Mesothelial cell of epicardium (in vitro differentiated cells): ENCODE measurements around the gene MYH11. TPM values are rescaled to one million over a fixed set of nuclear protein-coding genes. Genes with fewer than 3 reads are reported as not detected.
A peak's percentile ranks its signal among the peaks of the same experiment; 100 is the strongest.

Experiments used
- DNase-seq, 2 experiments: peaks; one replicate each; pipeline ENCODE4 v3.0.0; 2021; ENCODE audit warnings: low spot score in 2 of 2; ENCODE audit not compliant: unreplicated experiment in 2 of 2
- H3K27ac Mint-ChIP-seq: 2 replicates; pipeline ENCODE4 v1.8.0; 2021; ENCODE audit warnings: mixed read lengths
- H3K27me3 Mint-ChIP-seq: 2 replicates; pipeline ENCODE4 v1.8.0; 2021; ENCODE audit warnings: low read depth, mixed read lengths
- H3K36me3 Mint-ChIP-seq: 2 replicates; pipeline ENCODE4 v1.8.0; 2021; ENCODE audit warnings: mixed read lengths
- H3K4me1 Mint-ChIP-seq: 2 replicates; pipeline ENCODE4 v1.8.0; 2021; ENCODE audit warnings: mixed read lengths
- H3K4me3 Mint-ChIP-seq: 2 replicates; pipeline ENCODE4 v1.8.0; 2021; ENCODE audit warnings: mild to moderate bottlenecking, moderate library complexity, mixed read lengths
- H3K9me3 Mint-ChIP-seq: 2 replicates; pipeline ENCODE4 v1.8.0; 2021; ENCODE audit warnings: mixed read lengths
- CTCF ChIP-seq: fragments of 200-600 bp; sonication (generic); IDR thresholded peaks from one replicate; pipeline ENCODE4 v1.5.0; 2021; ENCODE audit warnings: antibody characterized with exemption; ENCODE audit not compliant: unreplicated experiment
- total RNA-seq: library from RNA; stranded (reverse); gene quantifications from 3 replicates; pipeline ENCODE4 v1.2.1, GENCODE V29; 2021

MYH11 gene
- total RNA-seq, 1 donor from 2014 or later, result 0.58 TPM

- H3K4me3 Mint-ChIP-seq, result no peak overlapping the region
- H3K27ac Mint-ChIP-seq, result no peak overlapping the region
- H3K36me3 Mint-ChIP-seq, result peaks cover 22% of the 10 kb centered on the region
- H3K9me3 Mint-ChIP-seq, result no peaks in the 10 kb centered on the region
- TF ChIP-seq CTCF, result peak; percentile 37
- no peak for DNase-seq
- no peaks in the 10 kb centered on the region for H3K4me1 Mint-ChIP-seq
- H3K27me3 Mint-ChIP-seq, result no peaks in the 10 kb centered on the region
These were observed 18.0 kb upstream of the MYH11 start for GRCh38 chr16:15874745-15875314.

GRCh38 chr16:15873737-15874136, 16.9 kb upstream of the MYH11 start:
- Mint-ChIP-seq H3K27ac (no peak overlapping the region), H3K9me3 (no peaks in the 10 kb centered on the region), H3K27me3 (no peaks in the 10 kb centered on the region), H3K4me3 (no peak overlapping the region), H3K4me1 (no peaks in the 10 kb centered on the region), H3K36me3 (peaks cover 20% of the 10 kb centered on the region)
- DNase-seq, result no peak
- TF ChIP-seq CTCF, result no peak

DNA sequence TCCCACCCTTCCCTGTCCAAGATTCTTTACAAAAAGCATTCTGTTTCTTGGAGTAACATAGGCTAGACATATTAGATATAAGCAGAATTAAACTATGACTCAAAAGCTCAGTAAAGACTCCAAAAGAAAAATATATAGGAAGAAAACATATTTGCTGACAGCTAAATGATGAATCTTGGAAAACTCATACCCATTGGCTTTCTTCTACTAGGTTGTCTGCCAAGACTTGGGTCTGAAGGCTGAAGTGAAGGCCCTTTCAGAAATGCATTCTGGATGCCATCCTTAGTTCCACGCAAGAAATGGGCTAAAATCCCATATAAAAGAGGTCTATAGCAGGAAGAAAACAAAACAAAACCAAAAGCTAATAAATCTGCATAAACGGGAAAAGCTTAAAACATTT, 16.5 kb upstream of the MYH11 start:
- no peak overlapping the region for H3K4me3 Mint-ChIP-seq

GRCh38 chr16:15870011-15870410, 13.2 kb upstream of the MYH11 start:
- H3K9me3 Mint-ChIP-seq, result no peaks in the 10 kb centered on the region
- H3K4me1 Mint-ChIP-seq, result no peaks in the 10 kb centered on the region
- no peaks in the 10 kb centered on the region for H3K27me3 Mint-ChIP-seq
- peaks cover 20% of the 10 kb centered on the region for H3K36me3 Mint-ChIP-seq
- no peak for DNase-seq
- no peak overlapping the region for H3K27ac Mint-ChIP-seq
- no peak for TF ChIP-seq CTCF
- H3K4me3 Mint-ChIP-seq, result no peak overlapping the region

More for the DNA sequence above, 16.5 kb upstream of the MYH11 start:
- Mint-ChIP-seq H3K9me3 (no peaks in the 10 kb centered on the region), H3K36me3 (peaks cover 22% of the 10 kb centered on the region), H3K4me1 (no peaks in the 10 kb centered on the region), H3K27me3 (no peaks in the 10 kb centered on the region), H3K27ac (no peak overlapping the region)
- TF ChIP-seq CTCF, result no peak
- no peak for DNase-seq

DNA sequence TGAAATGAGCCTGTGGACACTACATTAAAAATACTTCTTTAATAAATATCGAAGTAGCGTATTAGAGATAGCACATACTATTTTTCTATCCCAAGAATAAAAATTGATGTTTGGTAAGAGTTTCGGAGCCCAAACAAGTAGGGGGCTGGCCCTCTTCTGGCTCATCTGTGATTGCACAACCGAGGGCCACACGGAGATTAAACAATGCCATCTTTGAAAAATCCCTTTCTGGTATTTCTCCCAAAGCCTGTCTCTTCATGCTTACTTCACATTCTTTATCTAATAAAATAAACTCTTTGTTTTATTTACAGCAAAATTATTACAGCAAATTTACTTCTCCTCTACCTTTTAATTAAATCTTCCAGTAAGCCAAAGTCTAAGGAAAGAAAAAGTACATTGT, 9.6 kb upstream of the MYH11 start:
- peaks cover 20% of the 10 kb centered on the region for H3K36me3 Mint-ChIP-seq
- H3K27me3 Mint-ChIP-seq, result peaks cover 6% of the 10 kb centered on the region
- H3K9me3 Mint-ChIP-seq, result no peaks in the 10 kb centered on the region
- no peak overlapping the region for H3K4me3 Mint-ChIP-seq
- no peaks in the 10 kb centered on the region for H3K4me1 Mint-ChIP-seq
- H3K27ac Mint-ChIP-seq, result no peak overlapping the region
- DNase-seq, result no peak
- TF ChIP-seq CTCF, result no peak

GRCh38 chr16:15865742-15866141, 8.9 kb upstream of the MYH11 start:
- Mint-ChIP-seq H3K27ac (no peak overlapping the region), H3K4me3 (no peak overlapping the region), H3K9me3 (no peaks in the 10 kb centered on the region), H3K36me3 (peaks cover 20% of the 10 kb centered on the region), H3K27me3 (peaks cover 6% of the 10 kb centered on the region), H3K4me1 (no peaks in the 10 kb centered on the region)
- DNase-seq, result no peak
- no peak for TF ChIP-seq CTCF
